Mesothelial cell of epicardium (in vitro differentiated cells): ENCODE data around the gene PHACTR3. TPM values are rescaled to one million over a fixed set of nuclear protein-coding genes. Genes with fewer than 3 reads are reported as not detected.

Experiments used
- DNase-seq, 2 experiments: peaks; one replicate each; pipeline ENCODE4 v3.0.0; 2021; ENCODE audit warnings: low spot score in 2 of 2; ENCODE audit not compliant: unreplicated experiment in 2 of 2
- H3K27ac Mint-ChIP-seq: 2 replicates; pipeline ENCODE4 v1.8.0; 2021; ENCODE audit warnings: mixed read lengths
- H3K27me3 Mint-ChIP-seq: 2 replicates; pipeline ENCODE4 v1.8.0; 2021; ENCODE audit warnings: low read depth, mixed read lengths
- H3K36me3 Mint-ChIP-seq: 2 replicates; pipeline ENCODE4 v1.8.0; 2021; ENCODE audit warnings: mixed read lengths
- H3K4me1 Mint-ChIP-seq: 2 replicates; pipeline ENCODE4 v1.8.0; 2021; ENCODE audit warnings: mixed read lengths
- H3K4me3 Mint-ChIP-seq: 2 replicates; pipeline ENCODE4 v1.8.0; 2021; ENCODE audit warnings: mild to moderate bottlenecking, moderate library complexity, mixed read lengths
- H3K9me3 Mint-ChIP-seq: 2 replicates; pipeline ENCODE4 v1.8.0; 2021; ENCODE audit warnings: mixed read lengths
- CTCF ChIP-seq: fragments of 200-600 bp; sonication (generic); IDR thresholded peaks from one replicate; pipeline ENCODE4 v1.5.0; 2021; ENCODE audit warnings: antibody characterized with exemption; ENCODE audit not compliant: unreplicated experiment
- total RNA-seq: library from RNA; stranded (reverse); gene quantifications from 3 replicates; pipeline ENCODE4 v1.2.1, GENCODE V29; 2021

The PHACTR3 gene
- total RNA-seq, 1 donor from 2014 or later, result 0.16 TPM

DNA sequence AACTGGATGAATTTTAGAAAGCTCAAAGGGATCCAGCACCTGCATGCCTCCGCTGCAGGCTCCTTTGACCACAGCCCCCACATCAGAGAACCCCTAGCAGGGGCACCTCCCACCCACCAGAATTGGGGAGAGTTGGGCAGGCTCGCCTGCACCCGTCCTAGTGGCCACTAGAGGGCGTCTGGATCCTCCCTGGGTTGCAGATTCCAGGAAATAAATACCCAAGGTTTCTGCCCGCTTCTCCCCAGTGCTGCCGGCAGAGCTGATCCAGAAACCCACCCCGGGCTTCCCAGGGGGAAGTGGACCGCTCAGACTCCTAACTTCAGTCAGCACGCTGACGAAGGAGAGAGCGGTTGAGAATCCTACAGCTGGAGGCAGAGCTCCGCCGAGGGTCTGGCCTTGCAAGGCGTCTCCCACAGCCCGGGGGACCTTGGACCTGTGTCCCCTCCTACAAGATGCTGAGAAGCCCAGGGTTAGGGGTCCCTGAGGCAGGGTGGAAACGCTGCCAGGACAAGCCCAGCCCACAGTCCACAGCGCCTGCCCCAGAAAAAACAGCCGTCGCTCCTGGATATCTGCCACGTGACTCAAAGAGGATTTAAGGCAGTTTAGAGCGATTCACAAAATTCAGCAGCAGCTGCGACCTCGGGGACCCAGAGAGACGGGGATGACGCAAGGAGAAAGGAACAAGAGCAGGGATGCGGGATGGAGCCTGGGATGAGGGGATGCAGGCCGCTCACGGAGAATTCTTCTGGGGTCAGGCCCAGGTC is 32.6 kb upstream of the PHACTR3 start:
- Mint-ChIP-seq H3K4me3 (peak overlapping the region; percentile 57), H3K27me3 (peaks cover 73% of the 10 kb centered on the region), H3K27ac (no peak overlapping the region), H3K4me1 (peaks cover 4% of the 10 kb centered on the region), H3K36me3 (no peaks in the 10 kb centered on the region), H3K9me3 (no peaks in the 10 kb centered on the region)
- DNase-seq, result peak in 1 of 2 experiments; percentile 81
- peak; percentile 92 for TF ChIP-seq CTCF

- no peak for TF ChIP-seq CTCF
- no peaks in the 10 kb centered on the region for H3K36me3 Mint-ChIP-seq
- no peaks in the 10 kb centered on the region for H3K9me3 Mint-ChIP-seq
- no peak overlapping the region for H3K4me3 Mint-ChIP-seq
- no peak for DNase-seq
- H3K27me3 Mint-ChIP-seq, result peaks cover 76% of the 10 kb centered on the region
- peaks cover 4% of the 10 kb centered on the region for H3K4me1 Mint-ChIP-seq
- no peak overlapping the region for H3K27ac Mint-ChIP-seq
Measured at GRCh38 chr20:59572515-59572914, 31.8 kb upstream of the PHACTR3 start.

GRCh38 chr20:59573837-59574236 is 30.5 kb upstream of the PHACTR3 start:
- Mint-ChIP-seq H3K4me3 (no peak overlapping the region), H3K4me1 (peaks cover 4% of the 10 kb centered on the region), H3K27ac (no peak overlapping the region), H3K9me3 (no peaks in the 10 kb centered on the region), H3K27me3 (peaks cover 81% of the 10 kb centered on the region), H3K36me3 (no peaks in the 10 kb centered on the region)
- no peak for DNase-seq
- no peak for TF ChIP-seq CTCF

- no peaks in the 10 kb centered on the region for H3K9me3 Mint-ChIP-seq
- TF ChIP-seq CTCF, result no peak
- no peak overlapping the region for H3K27ac Mint-ChIP-seq
- H3K27me3 Mint-ChIP-seq, result peaks cover 81% of the 10 kb centered on the region
- H3K4me1 Mint-ChIP-seq, result peaks cover 4% of the 10 kb centered on the region
- no peak for DNase-seq
- H3K4me3 Mint-ChIP-seq, result no peak overlapping the region
- no peaks in the 10 kb centered on the region for H3K36me3 Mint-ChIP-seq
Measured at GRCh38 chr20:59574308-59574707, 30.0 kb upstream of the PHACTR3 start.

- Mint-ChIP-seq H3K9me3 (no peaks in the 10 kb centered on the region), H3K27me3 (peaks cover 83% of the 10 kb centered on the region)
- DNase-seq, result no peak
Measured at GRCh38 chr20:59575216-59575615, 29.1 kb upstream of the PHACTR3 start.

More at GRCh38 chr20:59575216-59575615, 29.1 kb upstream of the PHACTR3 start:
- TF ChIP-seq CTCF, result no peak
- Mint-ChIP-seq H3K36me3 (no peaks in the 10 kb centered on the region), H3K4me1 (peaks cover 7% of the 10 kb centered on the region), H3K27ac (no peak overlapping the region), H3K4me3 (no peak overlapping the region)
